Stimulated activated naive B cell treated with anti-CD40 and anti-IgM and Interleukin-4, amounts not matched to agents 10 μg/mL and 1 μg/mL and 100 μg/mL, for 72 hours (primary cell): ENCODE results near the gene TPM2.

ENCODE experiments used
- ATAC-seq, 2 donors: fragments of 150-1000 bp; cut with Tn5 transposase; replicated peaks; 2 replicates each; pipeline ENCODE4 v1.10.0; 2021; ENCODE audit warnings: moderate library complexity in 1 of 2
- DNase-seq: peaks from one replicate; pipeline ENCODE4 v3.0.0; 2021
- H3K27ac Mint-ChIP-seq: one replicate; pipeline ENCODE4 v1.8.0; 2022; ENCODE audit warnings: mild to moderate bottlenecking, mixed read lengths
- H3K27me3 Mint-ChIP-seq, 2 donors: one replicate each; pipeline ENCODE4 v1.8.0; 2022; ENCODE audit warnings: mixed read lengths in 2 of 2
- H3K36me3 Mint-ChIP-seq, 2 donors: one replicate each; pipeline ENCODE4 v1.8.0; 2022; ENCODE audit warnings: mixed read lengths in 2 of 2, mild to moderate bottlenecking in 1 of 2
- H3K4me1 Mint-ChIP-seq, 2 donors: one replicate each; pipeline ENCODE4 v1.8.0; 2022; ENCODE audit warnings: mixed read lengths in 2 of 2, mild to moderate bottlenecking in 1 of 2
- H3K4me3 Mint-ChIP-seq, 2 donors: one replicate each; pipeline ENCODE4 v1.8.0; 2022; ENCODE audit warnings: mild to moderate bottlenecking in 2 of 2, mixed read lengths in 2 of 2, moderate library complexity in 1 of 2
- H3K9me3 Mint-ChIP-seq, 2 donors: one replicate each; pipeline ENCODE4 v1.8.0; 2022; ENCODE audit warnings: mixed read lengths in 2 of 2, mild to moderate bottlenecking in 1 of 2

The TPM2 gene

GRCh38 chr9:35712762-35713400, 23.2 kb upstream of the TPM2 start:
- Mint-ChIP-seq H3K27ac (no peak overlapping the region), H3K36me3 (peaks cover 75 to 85% of the 10 kb centered on the region in 2 donors), H3K4me1 (peaks cover 8 to 31% of the 10 kb centered on the region in 2 donors), H3K27me3 (no peaks in the 10 kb centered on the region), H3K9me3 (no peaks in the 10 kb centered on the region), H3K4me3 (no peak overlapping the region)
- ATAC-seq: no peak
- DNase-seq: no peak

- peaks cover 9 to 28% of the 10 kb centered on the region in 2 donors for H3K4me1 Mint-ChIP-seq
- H3K27me3 Mint-ChIP-seq: no peaks in the 10 kb centered on the region
- peak; percentile 41 to 56 for ATAC-seq
- peaks cover 79 to 85% of the 10 kb centered on the region in 2 donors for H3K36me3 Mint-ChIP-seq
- DNase-seq: no peak
- H3K27ac Mint-ChIP-seq: peak overlapping the region; percentile 42
- no peak overlapping the region for H3K4me3 Mint-ChIP-seq
- no peaks in the 10 kb centered on the region for H3K9me3 Mint-ChIP-seq
These were observed 22.0 kb upstream of the TPM2 start for GRCh38 chr9:35711501-35712428.

GRCh38 chr9:35710818-35711500, 21.2 kb upstream of the TPM2 start:
- Mint-ChIP-seq H3K9me3 (no peaks in the 10 kb centered on the region), H3K27ac (no peak overlapping the region), H3K4me1 (peaks cover 9 to 21% of the 10 kb centered on the region in 2 donors), H3K27me3 (no peaks in the 10 kb centered on the region), H3K36me3 (peaks cover 76 to 85% of the 10 kb centered on the region in 2 donors), H3K4me3 (no peak overlapping the region)
- ATAC-seq: no peak
- DNase-seq: no peak

GRCh38 chr9:35708146-35708545, 18.4 kb upstream of the TPM2 start:
- H3K4me3 Mint-ChIP-seq: no peak overlapping the region
- peaks cover 7 to 16% of the 10 kb centered on the region in 2 donors for H3K4me1 Mint-ChIP-seq
- H3K27me3 Mint-ChIP-seq: no peaks in the 10 kb centered on the region
- no peak overlapping the region for H3K27ac Mint-ChIP-seq
- no peak for ATAC-seq
- no peak for DNase-seq
- H3K36me3 Mint-ChIP-seq: peaks cover 68 to 85% of the 10 kb centered on the region in 2 donors
- no peaks in the 10 kb centered on the region for H3K9me3 Mint-ChIP-seq

DNA sequence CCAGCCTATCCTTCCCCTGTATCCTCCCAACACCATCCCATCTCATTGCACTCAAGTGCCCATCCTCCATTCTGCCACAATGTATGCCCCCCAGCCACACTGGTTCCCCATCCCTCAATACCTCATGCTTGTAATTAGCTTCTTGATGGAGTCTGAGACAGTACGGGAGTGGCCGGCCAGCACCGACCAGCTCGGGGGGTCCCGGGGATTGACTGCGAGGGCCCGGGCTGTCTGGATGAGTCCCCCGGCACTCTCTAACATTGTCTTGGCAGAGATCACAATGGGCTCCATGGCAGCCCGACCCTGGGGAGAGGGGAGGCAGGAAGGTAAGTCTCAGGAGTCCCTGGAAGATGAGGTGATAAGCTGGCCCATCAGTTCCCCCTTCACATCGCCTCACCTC, 17.2 kb upstream of the TPM2 start:
- Mint-ChIP-seq H3K36me3 (peaks cover 66 to 83% of the 10 kb centered on the region in 2 donors), H3K27ac (no peak overlapping the region), H3K4me1 (peaks cover 5 to 11% of the 10 kb centered on the region in 2 donors), H3K4me3 (no peak overlapping the region), H3K9me3 (no peaks in the 10 kb centered on the region), H3K27me3 (no peaks in the 10 kb centered on the region)
- ATAC-seq (no peak), DNase-seq (no peak)

DNA sequence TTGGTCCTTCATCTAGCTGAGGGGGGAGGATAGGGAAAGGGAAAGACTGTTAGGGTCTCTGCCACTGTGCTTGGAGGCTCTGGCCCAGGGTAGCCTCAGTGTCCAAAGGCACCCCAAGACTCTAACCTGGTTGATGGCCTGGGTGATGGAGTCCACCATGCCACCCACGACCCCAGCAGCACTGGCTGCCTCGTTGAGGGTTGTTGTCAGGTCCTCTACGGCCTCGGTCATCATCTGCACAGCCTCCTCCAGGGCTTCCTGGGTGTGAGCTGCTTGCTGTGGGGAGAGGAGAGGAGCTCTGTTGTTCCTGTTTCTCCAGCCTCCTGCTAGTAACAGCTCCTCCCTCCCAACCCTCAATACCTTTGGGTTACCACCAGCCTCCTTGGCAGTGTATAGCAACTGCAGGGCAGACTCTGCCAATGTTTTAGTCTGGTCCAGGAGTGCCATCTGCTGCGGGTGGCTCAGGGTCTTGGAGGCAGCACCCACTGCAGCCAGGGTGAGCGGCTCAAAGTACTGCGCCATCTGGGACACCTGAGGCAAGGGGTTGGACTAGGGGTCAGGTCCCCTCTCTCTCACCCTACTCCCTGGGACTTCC, 16.2 kb upstream of the TPM2 start:
- Mint-ChIP-seq H3K27ac (peak overlapping the region; percentile 3), H3K4me3 (no peak overlapping the region), H3K36me3 (peaks cover 56 to 74% of the 10 kb centered on the region in 2 donors), H3K9me3 (no peaks in the 10 kb centered on the region), H3K4me1 (peaks cover 5% of the 10 kb centered on the region in 2 donors), H3K27me3 (no peaks in the 10 kb centered on the region)
- ATAC-seq (no peak), DNase-seq (no peak)

DNA sequence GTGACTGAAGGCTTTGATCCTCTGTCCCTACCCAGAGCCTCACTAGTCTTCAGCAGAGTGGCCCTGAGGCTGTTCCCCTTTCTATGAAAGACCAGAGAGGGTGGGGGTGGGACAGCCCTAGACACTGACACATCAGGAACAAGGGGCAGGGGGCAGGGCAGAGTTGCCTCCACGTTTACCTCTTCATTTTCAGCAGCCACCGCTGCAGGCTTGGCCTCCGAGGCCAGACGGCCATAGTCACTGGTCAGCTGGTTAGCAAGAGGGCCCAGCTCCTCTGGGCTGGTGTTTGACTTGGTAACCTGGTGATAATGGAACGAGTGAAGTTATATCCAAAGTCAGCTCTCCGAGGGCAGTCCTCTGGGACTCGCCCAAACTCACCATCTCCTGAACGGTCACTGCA, 15.6 kb upstream of the TPM2 start:
- Mint-ChIP-seq H3K9me3 (no peaks in the 10 kb centered on the region), H3K36me3 (peaks cover 50 to 69% of the 10 kb centered on the region in 2 donors), H3K27me3 (no peaks in the 10 kb centered on the region)

GRCh38 chr9:35703906-35704672, 14.4 kb upstream of the TPM2 start:
- DNase-seq (no peak), ATAC-seq (no peak)
- H3K36me3 Mint-ChIP-seq: peaks cover 44 to 63% of the 10 kb centered on the region in 2 donors
- no peak overlapping the region for H3K4me3 Mint-ChIP-seq
- no peaks in the 10 kb centered on the region for H3K27me3 Mint-ChIP-seq
- H3K9me3 Mint-ChIP-seq: no peaks in the 10 kb centered on the region
- H3K4me1 Mint-ChIP-seq: peaks cover 5% of the 10 kb centered on the region in 2 donors
- no peak overlapping the region for H3K27ac Mint-ChIP-seq

More for the DNA sequence above, 15.6 kb upstream of the TPM2 start:
- Mint-ChIP-seq H3K4me3 (no peak overlapping the region), H3K27ac (no peak overlapping the region), H3K4me1 (peaks cover 5% of the 10 kb centered on the region in 2 donors)
- ATAC-seq (no peak), DNase-seq (no peak)

GRCh38 chr9:35702696-35703095, 13.0 kb upstream of the TPM2 start:
- no peak overlapping the region for H3K4me3 Mint-ChIP-seq
- no peaks in the 10 kb centered on the region for H3K27me3 Mint-ChIP-seq
- ATAC-seq (no peak), DNase-seq (no peak)
- H3K9me3 Mint-ChIP-seq: no peaks in the 10 kb centered on the region
- peak overlapping the region; percentile 72 for H3K27ac Mint-ChIP-seq
- H3K4me1 Mint-ChIP-seq: peaks cover 5 to 7% of the 10 kb centered on the region in 2 donors
- peaks cover 41 to 59% of the 10 kb centered on the region in 2 donors for H3K36me3 Mint-ChIP-seq

DNA sequence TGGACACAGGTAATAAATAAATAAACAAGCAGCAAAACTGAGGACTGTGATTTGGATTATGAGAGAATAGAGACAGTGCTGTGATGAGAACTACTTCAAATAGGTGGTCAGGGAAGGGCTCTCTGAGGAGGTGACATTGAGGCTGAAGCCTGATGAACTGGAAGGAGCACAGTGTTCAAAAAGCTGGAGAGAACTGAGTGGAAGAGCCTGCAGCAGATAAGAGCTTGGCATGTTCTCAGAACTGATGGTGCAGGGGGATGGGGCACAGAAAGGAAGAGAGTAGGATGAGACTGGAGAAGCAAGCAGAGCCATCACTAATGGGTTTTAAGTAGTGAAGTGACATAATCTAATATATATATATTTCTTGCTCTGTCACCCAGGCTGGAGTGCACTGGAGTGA, 11.2 kb upstream of the TPM2 start:
- DNase-seq (no peak), ATAC-seq (no peak)
- H3K27ac Mint-ChIP-seq: no peak overlapping the region
- no peak overlapping the region for H3K4me3 Mint-ChIP-seq
- H3K27me3 Mint-ChIP-seq: no peaks in the 10 kb centered on the region
- H3K4me1 Mint-ChIP-seq: peaks cover 12 to 22% of the 10 kb centered on the region in 2 donors
- H3K9me3 Mint-ChIP-seq: no peaks in the 10 kb centered on the region
- H3K36me3 Mint-ChIP-seq: peaks cover 44 to 57% of the 10 kb centered on the region in 2 donors

- DNase-seq (no peak), ATAC-seq (no peak)
- Mint-ChIP-seq H3K9me3 (no peaks in the 10 kb centered on the region), H3K4me3 (no peak overlapping the region), H3K36me3 (peaks cover 41 to 49% of the 10 kb centered on the region in 2 donors), H3K4me1 (peaks cover 12 to 22% of the 10 kb centered on the region in 2 donors), H3K27ac (no peak overlapping the region), H3K27me3 (no peaks in the 10 kb centered on the region)
These were observed 10.3 kb upstream of the TPM2 start for GRCh38 chr9:35700031-35700430.

- Mint-ChIP-seq H3K4me1 (peaks cover 12 to 21% of the 10 kb centered on the region in 2 donors), H3K9me3 (no peaks in the 10 kb centered on the region), H3K27ac (no peak overlapping the region), H3K27me3 (no peaks in the 10 kb centered on the region), H3K4me3 (no peak overlapping the region), H3K36me3 (peaks cover 31% of the 10 kb centered on the region in 2 donors)
- no peak for DNase-seq
- ATAC-seq: no peak
These were observed 8.5 kb upstream of the TPM2 start for GRCh38 chr9:35698231-35698630.

DNA sequence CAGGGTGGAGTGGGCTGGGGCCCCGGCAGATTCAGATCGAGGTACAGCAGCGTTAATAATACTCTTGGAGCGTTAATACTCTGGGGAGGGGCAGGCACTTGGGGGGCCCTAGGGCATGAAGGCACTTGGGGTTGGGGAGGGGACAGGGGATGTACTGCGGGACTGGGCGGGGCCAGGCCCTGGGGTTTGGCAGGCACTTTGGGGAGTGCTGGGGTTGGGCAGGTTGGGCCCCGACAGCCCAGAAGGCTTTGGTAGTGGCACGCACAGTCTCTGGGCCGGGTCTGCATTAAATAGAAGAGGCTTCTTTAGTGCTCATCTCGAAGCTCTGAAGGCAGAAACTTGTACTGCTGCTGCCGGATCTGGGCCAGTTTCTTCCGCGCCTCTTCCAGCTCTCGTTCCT, 7.8 kb upstream of the TPM2 start:
- Mint-ChIP-seq H3K9me3 (no peaks in the 10 kb centered on the region), H3K4me1 (peaks cover 9 to 17% of the 10 kb centered on the region in 2 donors), H3K27me3 (no peaks in the 10 kb centered on the region), H3K27ac (no peak overlapping the region), H3K36me3 (peaks cover 24% of the 10 kb centered on the region in 2 donors), H3K4me3 (no peak overlapping the region)
- DNase-seq (no peak), ATAC-seq (no peak)
